PC-3 (cell line): Measurements from ENCODE around the gene NFATC2.

Source experiments
- EZH2 ChIP-seq: fragments of 300-600 bp; sonication (generic); IDR thresholded peaks from one replicate; pipeline ENCODE4 v1.6.1; 2017; ENCODE audit warnings: antibody characterized with exemption, mild to moderate bottlenecking, low read length; ENCODE audit not compliant: unreplicated experiment
- TF ChIP-seq, protein P1 (sequence below): fragments of 300-600 bp; sonication (generic); conservative IDR thresholded peaks from 2 replicates; pipeline ENCODE4 v1.5.1; 2017; ENCODE audit warnings: antibody characterized with exemption, low read depth, mild to moderate bottlenecking, low read length

DNA sequence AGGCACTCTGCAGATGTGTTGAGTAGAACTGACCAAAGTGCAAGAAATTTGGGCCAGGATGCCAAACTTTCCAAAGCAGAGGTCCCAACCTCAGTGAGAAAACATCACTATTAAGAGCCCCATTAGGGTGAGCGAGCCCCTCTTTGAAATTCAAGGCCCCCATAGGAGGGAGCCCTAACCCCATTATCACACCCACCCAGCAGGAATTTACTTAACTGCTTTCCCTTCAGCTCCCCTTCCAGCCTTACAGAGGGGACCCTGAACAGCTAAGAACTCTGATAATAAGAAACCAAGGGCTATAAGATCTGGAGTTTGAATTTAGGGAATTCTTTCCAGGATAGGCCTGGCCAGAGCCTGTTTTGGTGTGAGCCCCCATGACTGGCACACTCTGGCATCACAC, 130.6 kb downstream of the NFATC2 start:
- TF ChIP-seq EZH2, result no peak
- TF ChIP-seq, protein P1, sequence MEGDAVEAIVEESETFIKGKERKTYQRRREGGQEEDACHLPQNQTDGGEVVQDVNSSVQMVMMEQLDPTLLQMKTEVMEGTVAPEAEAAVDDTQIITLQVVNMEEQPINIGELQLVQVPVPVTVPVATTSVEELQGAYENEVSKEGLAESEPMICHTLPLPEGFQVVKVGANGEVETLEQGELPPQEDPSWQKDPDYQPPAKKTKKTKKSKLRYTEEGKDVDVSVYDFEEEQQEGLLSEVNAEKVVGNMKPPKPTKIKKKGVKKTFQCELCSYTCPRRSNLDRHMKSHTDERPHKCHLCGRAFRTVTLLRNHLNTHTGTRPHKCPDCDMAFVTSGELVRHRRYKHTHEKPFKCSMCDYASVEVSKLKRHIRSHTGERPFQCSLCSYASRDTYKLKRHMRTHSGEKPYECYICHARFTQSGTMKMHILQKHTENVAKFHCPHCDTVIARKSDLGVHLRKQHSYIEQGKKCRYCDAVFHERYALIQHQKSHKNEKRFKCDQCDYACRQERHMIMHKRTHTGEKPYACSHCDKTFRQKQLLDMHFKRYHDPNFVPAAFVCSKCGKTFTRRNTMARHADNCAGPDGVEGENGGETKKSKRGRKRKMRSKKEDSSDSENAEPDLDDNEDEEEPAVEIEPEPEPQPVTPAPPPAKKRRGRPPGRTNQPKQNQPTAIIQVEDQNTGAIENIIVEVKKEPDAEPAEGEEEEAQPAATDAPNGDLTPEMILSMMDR, result no peak
